Measurements from ENCODE around the gene CA7. TPM values are rescaled to one million over a fixed set of nuclear protein-coding genes. Genes with fewer than 3 reads are reported as not detected.

The CA7 gene
- total RNA-seq, 4 donors from 2014 or later: not detected

- TF ChIP-seq CTCF (IDR thresholded peaks at IDR 0.05; ENCODE audit: low read depth): no peak
These were observed 2.6 kb downstream of the CA7 start for GRCh38 chr16:66846831-66847230.

- TF ChIP-seq CTCF (IDR thresholded peaks at IDR 0.05; ENCODE audit: low read depth): no peak
These were observed 3.4 kb downstream of the CA7 start for GRCh38 chr16:66847533-66848067.

- TF ChIP-seq CTCF (IDR thresholded peaks at IDR 0.05; ENCODE audit: low read depth): no peak
These were observed 4.0 kb downstream of the CA7 start for GRCh38 chr16:66848172-66848571.

- no peak for TF ChIP-seq CTCF (IDR thresholded peaks at IDR 0.05; ENCODE audit: low read depth)
These were observed 4.8 kb downstream of the CA7 start for GRCh38 chr16:66849021-66849420.

GRCh38 chr16:66849549-66849948 lies 5.3 kb downstream of the CA7 start:
- no peak for TF ChIP-seq CTCF (IDR thresholded peaks at IDR 0.05; ENCODE audit: low read depth)

GRCh38 chr16:66850115-66850815 lies 6.1 kb downstream of the CA7 start:
- no peak for TF ChIP-seq CTCF (IDR thresholded peaks at IDR 0.05; ENCODE audit: low read depth)

- no peak for TF ChIP-seq CTCF (IDR thresholded peaks at IDR 0.05; ENCODE audit: low read depth)
These were observed 7.2 kb downstream of the CA7 start for GRCh38 chr16:66851166-66851964.
